ENCODE data around the gene EEA1.

DNA sequence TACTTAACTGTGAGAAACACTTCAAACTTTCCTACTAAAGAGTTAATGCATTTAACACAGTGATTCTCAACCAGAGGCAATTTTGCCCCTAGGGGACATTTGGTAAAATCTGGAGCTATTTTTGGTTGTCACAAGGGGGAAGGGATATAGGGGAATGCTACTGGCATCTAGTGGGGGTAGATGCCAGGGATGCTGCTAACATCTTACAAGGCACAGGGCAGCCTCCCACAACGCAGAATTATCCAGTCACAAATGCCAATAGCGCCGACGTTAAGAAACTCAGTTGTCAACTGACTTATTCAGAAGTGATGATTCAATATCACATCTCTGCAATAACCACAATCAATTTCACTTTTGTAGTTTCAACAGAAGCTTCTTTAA is 2.0 kb downstream of the EEA1 start:
- no peak for TF ChIP-seq TAF1 (IDR thresholded peaks at IDR 0.05; ENCODE audit: low read depth, low read length)
- TF ChIP-seq POLR2A (IDR thresholded peaks at IDR 0.05; ENCODE audit: low read depth, low read length), result no peak
- TF ChIP-seq POLR2AphosphoS5 (IDR thresholded peaks at IDR 0.05; ENCODE audit: low read depth, low read length), result no peak
- TF ChIP-seq PAX5 (IDR thresholded peaks at IDR 0.05; ENCODE audit: insufficient read depth, low read length, severe bottlenecking), result no peak
